Kidney capillary endothelial cell (primary cell): ENCODE measurements around the gene CDK4.
"Not testable (repeated sequence)": the region's sequence is repeated elsewhere in the genome, so short reads cannot be mapped to it uniquely, and the experiment has no call there.

Experiments used
- DNase-seq: peaks from one replicate; pipeline ENCODE4 v3.0.0-alpha.2; 2018; ENCODE audit warnings: low spot score

Gene CDK4

GRCh38 chr12:57751788-57752667 lies at the start of gene CDK4:
Gene CDK4 (minus strand): TSS chr12:57752310. CDS start chr12:57751717, 593 bp downstream.
- peak; percentile 99 for DNase-seq

- DNase-seq, result no peak
Observed at GRCh38 chr12:57800965-57801364, 48.9 kb upstream of the CDK4 start.

- no peak for DNase-seq
Observed at GRCh38 chr12:57797933-57798332, 45.8 kb upstream of the CDK4 start.

- no peak for DNase-seq
Observed at GRCh38 chr12:57796996-57797395, 44.9 kb upstream of the CDK4 start.

GRCh38 chr12:57795354-57795753 lies 43.2 kb upstream of the CDK4 start:
- DNase-seq, result no peak

- peak; percentile 21 for DNase-seq
Observed at GRCh38 chr12:57793920-57794319, 41.8 kb upstream of the CDK4 start.

GRCh38 chr12:57783861-57784260 lies 31.8 kb upstream of the CDK4 start:
- no peak for DNase-seq

GRCh38 chr12:57783466-57783801 lies 31.3 kb upstream of the CDK4 start:
- DNase-seq, result no peak

- DNase-seq, result peak; percentile 83
Observed at GRCh38 chr12:57782608-57783465, 30.7 kb upstream of the CDK4 start, which contains the start of gene TSFM. Gene TSFM (plus strand): TSS chr12:57782787. CDS start chr12:57782802, 15 bp downstream.

GRCh38 chr12:57782243-57782607 lies 30.1 kb upstream of the CDK4 start:
- no peak for DNase-seq

GRCh38 chr12:57781801-57782200 lies 29.7 kb upstream of the CDK4 start:
- no peak for DNase-seq

GRCh38 chr12:57781244-57781643 lies 29.1 kb upstream of the CDK4 start:
- no peak for DNase-seq

- no peak for DNase-seq
Observed at GRCh38 chr12:57780284-57780897, 28.3 kb upstream of the CDK4 start.

GRCh38 chr12:57779736-57780135 lies 27.6 kb upstream of the CDK4 start:
- no peak for DNase-seq

- no peak for DNase-seq
Observed at GRCh38 chr12:57777911-57778310, 25.8 kb upstream of the CDK4 start.

GRCh38 chr12:57777367-57777766 lies 25.3 kb upstream of the CDK4 start:
- no peak for DNase-seq

GRCh38 chr12:57776247-57776587 lies 24.1 kb upstream of the CDK4 start:
- no peak for DNase-seq

GRCh38 chr12:57775563-57776246 lies 23.6 kb upstream of the CDK4 start:
- no peak for DNase-seq

GRCh38 chr12:57775044-57775443 lies 22.9 kb upstream of the CDK4 start:
- DNase-seq, result no peak

GRCh38 chr12:57774634-57775033 lies 22.5 kb upstream of the CDK4 start:
- DNase-seq, result not testable (repeated sequence)

GRCh38 chr12:57772429-57773322 lies 20.6 kb upstream of the CDK4 start, which contains the start of gene EEF1AKMT3:
Gene EEF1AKMT3 (plus strand): TSS chr12:57772614. CDS start chr12:57772725, 111 bp downstream.
- DNase-seq, result no peak
